Esophagus squamous epithelium (tissue), 4 donors: ENCODE data around the gene POT1.

Source experiments
- CTCF ChIP-seq, 6 experiments: fragments of 450-650 bp in 4 of 6; fragments of 200-600 bp in 2 of 6; sonication (generic) in 2 of 6; IDR thresholded peaks; one replicate each; pipeline ENCODE4 v1.5.1; 2016 to 2019; ENCODE audit warnings: antibody characterized with exemption in 6 of 6, mild to moderate bottlenecking in 4 of 6, moderate library complexity in 4 of 6
- POLR2A ChIP-seq, 4 donors: fragments of 450-650 bp; IDR thresholded peaks; one replicate each; pipeline ENCODE4 v1.6.1; 2017; ENCODE audit warnings: antibody characterized with exemption in 4 of 4, mild to moderate bottlenecking in 4 of 4, moderate library complexity in 3 of 4

GRCh38 chr7:124929467-124930172, at the start of gene POT1:
- peak in 2 of 4 donors; percentile 30 to 47 for TF ChIP-seq POLR2A (IDR thresholded peaks at IDR 0.05)
- peak in 2 of 6 experiments; percentile 5 to 13 for TF ChIP-seq CTCF (IDR thresholded peaks at IDR 0.05)
